ENCODE data around the gene MRPL30.
A peak's percentile ranks its signal among the peaks of the same experiment; 100 is the strongest.
"Not testable (repeated sequence)": the region's sequence is repeated elsewhere in the genome, so short reads cannot be mapped to it uniquely, and the experiment has no call there.

MRPL30 gene

GRCh38 chr2:99205491-99205890 is 24.5 kb downstream of the MRPL30 start:
- Histone ChIP-seq H3K4me1 (ENCODE audit: insufficient read depth, insufficient read length) (no peaks in the 10 kb centered on the region), H3K9me3 (ENCODE audit: insufficient read depth, low read length) (peaks cover 44% of the 10 kb centered on the region), H3K27me3 (ENCODE audit: insufficient read depth, insufficient read length) (no peaks in the 10 kb centered on the region), H3K4me3 (ENCODE audit: insufficient read length, low read depth) (no peak overlapping the region), H3K9ac (ENCODE audit: insufficient read length, low read depth) (no peak overlapping the region), H3K36me3 (ENCODE audit: insufficient read depth, insufficient read length, low read length) (peaks cover 15% of the 10 kb centered on the region)
- DNase-seq (ENCODE audit: low read depth, low spot score) = peak; percentile 51
- no peak for TF ChIP-seq YY1 (IDR thresholded peaks at IDR 0.05; ENCODE audit: insufficient read depth, insufficient read length)
- TF ChIP-seq ZNF274 (IDR thresholded peaks at IDR 0.05; ENCODE audit: low read depth, low read length) = no peak
- TF ChIP-seq SUZ12 (IDR thresholded peaks at IDR 0.05; ENCODE audit: extremely low read depth, insufficient read depth, insufficient read length) = no peak

GRCh38 chr2:99216096-99216495 is 35.1 kb downstream of the MRPL30 start:
- TF ChIP-seq SUZ12 (IDR thresholded peaks at IDR 0.05; ENCODE audit: extremely low read depth, insufficient read depth, insufficient read length) (no peak), ZNF274 (IDR thresholded peaks at IDR 0.05; ENCODE audit: low read depth, low read length) (no peak), YY1 (IDR thresholded peaks at IDR 0.05; ENCODE audit: insufficient read depth, insufficient read length) (no peak)
- H3K27me3 ChIP-seq (ENCODE audit: insufficient read depth, insufficient read length) = no peaks in the 10 kb centered on the region

DNA sequence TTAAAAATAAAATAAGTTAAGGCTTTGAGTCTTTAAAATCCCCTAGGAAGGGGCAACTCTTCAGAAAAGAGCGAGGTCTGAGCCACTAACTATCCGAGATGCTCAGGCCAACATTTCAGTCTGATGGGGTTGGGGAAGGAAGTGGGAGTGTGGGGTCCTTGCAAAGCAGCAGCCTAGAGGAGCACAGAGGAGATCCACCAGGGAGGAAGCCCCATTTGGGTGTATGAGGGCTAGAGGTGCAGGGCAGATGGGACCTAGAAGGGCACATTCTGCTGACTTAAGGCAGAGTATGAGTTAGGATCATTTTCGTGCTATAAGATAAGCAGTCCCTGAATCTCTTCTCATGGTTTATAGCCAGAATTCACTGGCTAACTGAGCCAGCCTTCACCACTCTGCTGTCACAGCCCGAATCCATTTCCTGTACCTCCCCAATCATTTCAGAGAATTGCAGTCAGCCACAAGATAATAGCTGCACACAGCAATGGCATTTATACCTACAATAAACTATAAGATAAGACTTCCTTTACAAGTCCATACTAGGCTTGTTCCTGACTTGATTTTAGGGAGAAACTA is 37.0 kb downstream of the MRPL30 start:
- no peaks in the 10 kb centered on the region for H3K4me1 ChIP-seq (ENCODE audit: insufficient read depth, insufficient read length)
- TF ChIP-seq SUZ12 (IDR thresholded peaks at IDR 0.05; ENCODE audit: extremely low read depth, insufficient read depth, insufficient read length) = no peak
- no peak for TF ChIP-seq YY1 (IDR thresholded peaks at IDR 0.05; ENCODE audit: insufficient read depth, insufficient read length)
- no peak for TF ChIP-seq ZNF274 (IDR thresholded peaks at IDR 0.05; ENCODE audit: low read depth, low read length)
- H3K4me3 ChIP-seq (ENCODE audit: insufficient read length, low read depth) = no peak overlapping the region
- no peak for DNase-seq (ENCODE audit: low read depth, low spot score)
- no peak overlapping the region for H3K9ac ChIP-seq (ENCODE audit: insufficient read length, low read depth)
- H3K9me3 ChIP-seq (ENCODE audit: insufficient read depth, low read length) = no peaks in the 10 kb centered on the region
- no peaks in the 10 kb centered on the region for H3K27me3 ChIP-seq (ENCODE audit: insufficient read depth, insufficient read length)
- H3K36me3 ChIP-seq (ENCODE audit: insufficient read depth, insufficient read length, low read length) = peaks cover 18% of the 10 kb centered on the region

More at GRCh38 chr2:99216096-99216495, 35.1 kb downstream of the MRPL30 start:
- Histone ChIP-seq H3K4me1 (ENCODE audit: insufficient read depth, insufficient read length) (no peaks in the 10 kb centered on the region), H3K9ac (ENCODE audit: insufficient read length, low read depth) (no peak overlapping the region), H3K9me3 (ENCODE audit: insufficient read depth, low read length) (no peaks in the 10 kb centered on the region), H3K36me3 (ENCODE audit: insufficient read depth, insufficient read length, low read length) (peaks cover 18% of the 10 kb centered on the region), H3K4me3 (ENCODE audit: insufficient read length, low read depth) (no peak overlapping the region)
- DNase-seq (ENCODE audit: low read depth, low spot score) = no peak

- not testable (repeated sequence) for H3K4me1 ChIP-seq (ENCODE audit: insufficient read depth, insufficient read length); DNase-seq (ENCODE audit: low read depth, low spot score); H3K9ac ChIP-seq (ENCODE audit: insufficient read length, low read depth); H3K36me3 ChIP-seq (ENCODE audit: insufficient read depth, insufficient read length, low read length); H3K27me3 ChIP-seq (ENCODE audit: insufficient read depth, insufficient read length); H3K9me3 ChIP-seq (ENCODE audit: insufficient read depth, low read length); H3K4me3 ChIP-seq (ENCODE audit: insufficient read length, low read depth)
Observed at GRCh38 chr2:99233177-99233576, 52.2 kb downstream of the MRPL30 start.

GRCh38 chr2:99238599-99238998 is 57.6 kb downstream of the MRPL30 start:
- DNase-seq (ENCODE audit: low read depth, low spot score) = no peak
- TF ChIP-seq YY1 (IDR thresholded peaks at IDR 0.05; ENCODE audit: insufficient read depth, insufficient read length) (no peak), ZNF274 (IDR thresholded peaks at IDR 0.05; ENCODE audit: low read depth, low read length) (no peak), SUZ12 (IDR thresholded peaks at IDR 0.05; ENCODE audit: extremely low read depth, insufficient read depth, insufficient read length) (no peak)
- Histone ChIP-seq H3K27me3 (ENCODE audit: insufficient read depth, insufficient read length) (no peaks in the 10 kb centered on the region), H3K4me3 (ENCODE audit: insufficient read length, low read depth) (no peak overlapping the region), H3K4me1 (ENCODE audit: insufficient read depth, insufficient read length) (no peaks in the 10 kb centered on the region), H3K9ac (ENCODE audit: insufficient read length, low read depth) (no peak overlapping the region), H3K9me3 (ENCODE audit: insufficient read depth, low read length) (no peaks in the 10 kb centered on the region), H3K36me3 (ENCODE audit: insufficient read depth, insufficient read length, low read length) (peaks cover 3% of the 10 kb centered on the region)

- TF ChIP-seq YY1 (IDR thresholded peaks at IDR 0.05; ENCODE audit: insufficient read depth, insufficient read length) (no peak), SUZ12 (IDR thresholded peaks at IDR 0.05; ENCODE audit: extremely low read depth, insufficient read depth, insufficient read length) (no peak), ZNF274 (IDR thresholded peaks at IDR 0.05; ENCODE audit: low read depth, low read length) (no peak)
- no peak for DNase-seq (ENCODE audit: low read depth, low spot score)
- peaks cover 8% of the 10 kb centered on the region for H3K36me3 ChIP-seq (ENCODE audit: insufficient read depth, insufficient read length, low read length)
Observed at GRCh38 chr2:99240431-99240830, 59.4 kb downstream of the MRPL30 start.

GRCh38 chr2:99242151-99242550 is 61.2 kb downstream of the MRPL30 start:
- no peak for TF ChIP-seq SUZ12 (IDR thresholded peaks at IDR 0.05; ENCODE audit: extremely low read depth, insufficient read depth, insufficient read length)
- TF ChIP-seq ZNF274 (IDR thresholded peaks at IDR 0.05; ENCODE audit: low read depth, low read length) = no peak
- no peak for TF ChIP-seq YY1 (IDR thresholded peaks at IDR 0.05; ENCODE audit: insufficient read depth, insufficient read length)
- H3K36me3 ChIP-seq (ENCODE audit: insufficient read depth, insufficient read length, low read length) = peaks cover 8% of the 10 kb centered on the region
- H3K9ac ChIP-seq (ENCODE audit: insufficient read length, low read depth) = no peak overlapping the region
- no peak for DNase-seq (ENCODE audit: low read depth, low spot score)
- H3K4me3 ChIP-seq (ENCODE audit: insufficient read length, low read depth) = no peak overlapping the region
- no peaks in the 10 kb centered on the region for H3K27me3 ChIP-seq (ENCODE audit: insufficient read depth, insufficient read length)
- no peaks in the 10 kb centered on the region for H3K9me3 ChIP-seq (ENCODE audit: insufficient read depth, low read length)
- H3K4me1 ChIP-seq (ENCODE audit: insufficient read depth, insufficient read length) = no peaks in the 10 kb centered on the region

More at GRCh38 chr2:99240431-99240830, 59.4 kb downstream of the MRPL30 start:
- H3K9me3 ChIP-seq (ENCODE audit: insufficient read depth, low read length) = no peaks in the 10 kb centered on the region
- no peaks in the 10 kb centered on the region for H3K27me3 ChIP-seq (ENCODE audit: insufficient read depth, insufficient read length)
- H3K4me3 ChIP-seq (ENCODE audit: insufficient read length, low read depth) = no peak overlapping the region
- no peak overlapping the region for H3K9ac ChIP-seq (ENCODE audit: insufficient read length, low read depth)
- no peaks in the 10 kb centered on the region for H3K4me1 ChIP-seq (ENCODE audit: insufficient read depth, insufficient read length)

All from NT2/D1 (cell line).